ENCODE data around the gene RESF1.
"Not testable (repeated sequence)": the region's sequence is repeated elsewhere in the genome, so short reads cannot be mapped to it uniquely, and the experiment has no call there.

RESF1 gene

DNA sequence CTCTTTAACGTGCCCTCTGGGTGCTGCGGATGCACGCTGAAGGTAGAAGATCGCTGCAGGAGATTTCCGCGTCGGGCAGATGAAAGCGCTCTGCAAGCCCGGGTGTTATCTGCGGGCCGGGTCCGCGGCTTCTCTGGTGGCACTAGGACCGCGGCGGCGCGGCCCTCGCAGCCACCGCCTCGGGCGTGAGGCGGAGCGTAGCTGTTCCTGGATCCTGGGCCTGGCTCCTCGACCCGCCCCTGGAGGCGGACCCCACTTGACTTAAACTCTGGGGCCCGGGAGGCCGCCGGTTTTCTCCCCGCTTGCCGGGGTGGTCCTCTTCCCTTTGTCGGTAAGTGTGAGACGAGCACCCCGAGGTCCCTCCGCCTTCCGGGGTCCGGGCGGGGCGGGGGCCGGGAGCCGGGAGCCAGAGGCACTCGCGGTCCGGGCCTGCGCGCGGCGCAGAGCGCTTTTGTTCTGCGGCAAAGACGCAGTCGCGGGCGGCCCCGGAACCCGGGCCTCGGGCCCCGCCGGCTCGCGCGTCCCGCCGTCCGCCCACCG, at the start of gene RESF1:
RESF1 (plus strand) TSS at position 255 of the 540 bp plus-strand sequence. CDS start 21,541 bp downstream, outside the sequence.
- DNase-seq (ENCODE audit: low read depth, low spot score): peak; percentile 46

DNA sequence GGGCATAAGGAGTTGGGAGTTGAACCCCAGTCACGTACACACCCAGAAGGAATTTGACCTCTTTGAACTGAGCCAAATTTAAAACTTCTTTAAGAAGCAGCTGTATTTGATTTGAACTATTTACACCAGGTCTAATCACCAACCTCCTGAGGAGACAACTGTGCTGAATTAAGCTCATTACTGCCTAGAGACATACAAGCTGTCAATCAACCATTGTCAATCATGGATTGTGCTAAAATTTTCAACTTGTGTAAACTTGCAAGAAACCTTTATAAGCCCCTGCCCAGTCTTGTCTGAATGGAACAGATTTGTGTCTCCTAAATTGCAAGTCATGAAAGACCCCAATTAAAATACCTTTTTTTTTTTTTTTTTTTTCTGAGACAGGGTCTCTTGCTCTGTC, 44.3 kb upstream of the RESF1 start:
- no peak for DNase-seq (ENCODE audit: low read depth, low spot score)

GRCh38 chr12:31915446-31915845, 43.8 kb upstream of the RESF1 start:
- DNase-seq (ENCODE audit: low read depth, low spot score): no peak

- no peak for DNase-seq (ENCODE audit: low read depth, low spot score)
These were observed 36.7 kb upstream of the RESF1 start for GRCh38 chr12:31922341-31923062.

DNA sequence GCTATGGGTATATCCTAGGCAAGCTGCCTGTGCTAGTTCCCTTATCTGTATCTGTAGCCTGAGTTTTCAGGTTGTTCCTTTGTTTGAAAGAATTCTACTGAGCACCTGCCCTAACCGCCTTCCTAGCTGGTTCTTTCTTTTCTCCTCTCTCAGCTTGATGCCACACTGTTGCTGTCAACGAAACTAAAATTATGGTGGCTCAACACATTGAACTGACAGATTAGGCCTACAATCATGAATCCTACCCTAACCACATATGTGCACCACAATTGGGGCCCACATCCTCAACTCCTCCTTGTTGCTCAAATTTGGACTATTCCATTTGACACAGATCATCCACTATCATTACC, 36.2 kb upstream of the RESF1 start:
- DNase-seq (ENCODE audit: low read depth, low spot score): no peak

- no peak for DNase-seq (ENCODE audit: low read depth, low spot score)
These were observed 30.8 kb upstream of the RESF1 start for GRCh38 chr12:31928246-31929026.

- DNase-seq (ENCODE audit: low read depth, low spot score): no peak
These were observed 30.1 kb upstream of the RESF1 start for GRCh38 chr12:31929027-31929526.

DNA sequence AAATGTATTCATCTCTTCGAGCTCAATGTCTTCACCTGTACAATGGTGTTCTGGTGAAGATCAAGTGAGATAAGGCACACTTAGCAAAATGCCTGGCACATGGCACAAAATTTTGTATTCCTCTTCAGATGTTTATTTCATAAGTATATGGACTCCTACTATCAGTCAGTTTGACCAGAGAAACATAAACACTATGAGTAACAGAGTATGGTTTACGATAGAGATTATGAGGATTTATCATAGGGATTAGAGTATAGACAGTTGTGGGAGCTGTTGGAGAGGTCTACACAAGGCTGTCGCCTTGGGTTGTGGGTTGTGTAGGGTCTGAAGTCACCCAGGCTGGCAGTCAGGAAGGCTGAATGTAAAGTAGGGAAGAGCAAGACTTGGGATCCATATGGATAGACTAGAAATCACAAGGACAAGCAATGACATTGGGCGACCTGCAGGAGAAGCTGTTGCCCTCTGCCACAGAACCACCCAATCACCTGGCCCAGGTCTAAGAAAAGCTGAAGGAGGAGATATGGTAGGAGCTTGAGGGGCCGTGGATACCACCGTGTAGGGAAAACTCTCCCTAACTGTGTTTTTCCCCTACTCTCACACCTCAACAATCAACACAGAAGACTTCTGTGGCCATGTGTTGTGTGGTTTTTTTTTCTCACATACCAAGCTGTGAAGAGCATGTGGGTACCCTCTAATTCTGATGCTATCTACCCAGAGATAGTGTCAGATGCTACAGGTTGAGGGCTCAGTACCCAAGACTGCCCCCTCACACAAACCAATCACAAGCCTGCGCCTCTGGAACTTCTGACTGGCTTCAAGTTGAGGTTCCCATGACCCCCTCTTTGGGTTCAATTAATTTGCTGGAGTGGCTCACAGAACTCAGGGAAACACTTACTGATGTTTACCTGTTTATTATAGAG, 27.2 kb upstream of the RESF1 start:
- DNase-seq (ENCODE audit: low read depth, low spot score): no peak

- no peak for DNase-seq (ENCODE audit: low read depth, low spot score)
These were observed 14.9 kb upstream of the RESF1 start for GRCh38 chr12:31944299-31944698.

DNA sequence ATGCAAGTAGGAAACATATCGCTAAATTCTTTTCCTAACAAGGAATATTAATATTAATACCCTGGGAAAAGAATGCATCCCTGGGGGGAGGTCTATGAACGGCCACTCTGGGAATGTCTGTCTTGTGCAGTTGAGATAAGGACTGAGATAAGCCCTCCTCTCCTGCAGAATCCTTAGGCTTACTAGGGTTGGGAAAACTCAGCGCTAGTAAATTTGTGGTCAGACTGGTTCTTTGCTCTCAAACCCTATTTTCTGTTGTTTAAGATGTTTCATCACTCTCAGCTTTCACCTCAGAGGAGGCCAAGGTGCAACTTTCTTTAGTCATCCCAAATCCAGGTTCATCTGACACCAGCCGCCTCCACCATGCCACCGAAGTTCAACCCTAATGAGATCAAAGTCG, 11.2 kb upstream of the RESF1 start:
- DNase-seq (ENCODE audit: low read depth, low spot score): no peak

- DNase-seq (ENCODE audit: low read depth, low spot score): not testable (repeated sequence)
These were observed 10.4 kb upstream of the RESF1 start for GRCh38 chr12:31948697-31949359.

GRCh38 chr12:31950088-31950487, 9.1 kb upstream of the RESF1 start:
- DNase-seq (ENCODE audit: low read depth, low spot score): no peak

DNA sequence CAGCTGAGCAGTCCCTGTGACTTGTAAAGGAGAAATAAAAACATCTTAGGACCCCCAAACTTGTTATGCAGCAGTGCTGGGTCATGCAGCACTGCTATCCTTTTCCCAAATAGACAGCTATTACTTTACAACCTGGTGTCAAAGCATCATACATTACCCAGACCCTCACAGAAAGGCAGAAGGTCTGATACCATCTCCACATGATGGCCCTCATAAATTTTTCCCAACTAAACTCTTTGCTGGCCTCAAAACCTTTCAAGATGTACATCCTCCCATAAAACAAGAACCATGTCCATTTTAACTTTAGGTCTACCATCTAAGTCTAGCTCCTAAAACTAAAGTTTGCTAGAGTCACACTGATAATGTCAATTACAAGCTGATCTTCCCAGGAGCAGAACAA, 8.7 kb upstream of the RESF1 start:
- no peak for DNase-seq (ENCODE audit: low read depth, low spot score)

GRCh38 chr12:31951008-31951407, 8.2 kb upstream of the RESF1 start:
- DNase-seq (ENCODE audit: low read depth, low spot score): no peak

DNA sequence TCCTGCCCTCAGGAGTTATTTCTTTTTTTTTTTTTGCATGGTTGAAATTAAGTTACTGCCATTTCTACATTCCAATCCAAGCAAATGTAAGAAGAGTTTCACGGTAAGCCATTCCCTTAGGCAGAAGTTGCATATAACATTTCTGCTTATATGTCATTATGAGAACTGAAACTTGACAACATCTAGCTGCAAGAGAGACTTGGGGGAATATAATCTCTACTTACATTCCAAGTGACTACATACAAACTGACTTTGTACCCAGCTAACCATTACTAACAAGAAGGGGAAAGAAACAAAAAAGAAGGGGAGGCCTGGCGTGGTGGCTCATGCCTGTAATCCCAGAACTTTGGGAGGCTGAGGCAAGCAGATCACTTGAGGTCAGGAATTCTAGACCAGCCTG, 7.3 kb upstream of the RESF1 start:
- no peak for DNase-seq (ENCODE audit: low read depth, low spot score)

- DNase-seq (ENCODE audit: low read depth, low spot score): no peak
These were observed 6.8 kb upstream of the RESF1 start for GRCh38 chr12:31952418-31952817.

- DNase-seq (ENCODE audit: low read depth, low spot score): no peak
These were observed 4.0 kb upstream of the RESF1 start for GRCh38 chr12:31954925-31955858.

DNA sequence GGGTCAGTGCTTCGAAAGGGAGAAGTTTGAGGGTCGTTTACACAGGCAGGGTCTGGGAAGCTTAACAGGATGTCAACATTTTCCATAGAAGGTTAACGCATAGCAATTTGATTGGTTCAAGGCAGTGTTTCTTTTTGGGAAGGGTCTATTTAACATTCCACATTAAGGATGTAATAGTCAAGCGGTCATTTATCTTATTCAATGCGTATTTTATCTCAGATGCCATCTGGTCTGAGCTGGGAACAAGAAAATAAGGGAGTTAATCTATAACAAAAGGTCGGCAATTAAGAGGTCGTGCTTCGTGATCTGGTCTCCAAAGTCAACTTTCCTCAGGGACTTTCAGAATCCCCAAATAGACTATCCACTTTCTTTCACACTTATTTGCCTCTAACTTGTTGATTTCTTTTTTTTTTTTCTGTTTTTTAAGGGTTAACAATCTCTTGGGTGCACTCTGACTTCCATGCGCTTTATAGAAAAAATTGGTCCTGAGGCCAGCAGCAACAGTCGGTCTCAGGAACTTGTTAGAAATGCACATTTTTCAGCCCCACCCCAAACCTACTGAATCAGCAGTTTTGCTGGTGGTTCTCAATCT, 550 bp upstream of the RESF1 start:
- DNase-seq (ENCODE audit: low read depth, low spot score): no peak

DNA sequence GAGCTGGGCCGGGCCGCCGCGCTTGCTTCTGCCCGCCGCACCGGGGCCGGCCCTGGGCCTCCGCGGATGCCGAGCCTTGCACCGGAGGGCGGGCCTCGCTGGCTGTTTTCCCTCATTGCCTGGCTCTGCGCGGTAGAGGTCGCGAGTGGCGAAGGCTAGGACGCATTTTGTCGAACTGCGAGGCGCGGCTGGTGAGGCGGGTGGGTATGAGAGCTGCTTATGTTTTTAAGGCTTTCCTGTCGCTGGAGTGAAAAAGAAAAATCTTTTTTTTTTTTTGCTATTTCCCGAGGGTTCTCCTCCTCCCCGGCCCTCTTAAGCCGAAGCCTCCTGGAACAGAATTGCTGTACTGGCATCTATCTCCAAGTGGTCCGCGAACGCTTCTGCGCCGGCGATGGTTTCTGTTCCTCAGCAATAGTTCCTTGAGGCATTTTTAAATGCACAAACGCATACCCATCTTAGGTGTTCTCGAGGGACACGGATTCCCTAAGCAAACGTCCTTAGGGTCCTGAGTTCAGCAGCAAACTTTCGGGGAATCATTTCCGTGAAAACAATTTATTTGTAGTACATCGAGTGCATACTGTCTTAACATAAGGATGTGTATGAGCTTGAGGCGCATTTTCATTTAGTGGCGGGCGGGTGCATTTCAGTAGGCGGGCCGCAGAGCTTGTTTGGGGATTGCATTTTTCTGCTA, 631 bp downstream of the RESF1 start:
- DNase-seq (ENCODE audit: low read depth, low spot score): peak; percentile 40
